Inflammatory macrophage treated with lipopolysaccharide for 1 hour (primary cell): ENCODE data around the gene MEF2C.
A peak's percentile ranks its signal among the peaks of the same experiment; 100 is the strongest.

Source experiments
- DNase-seq, 2 donors: peaks; one replicate each; pipeline ENCODE4 v3.0.0-alpha.2; 2020 to 2022

MEF2C gene

GRCh38 chr5:88685591-88686541 lies 197.1 kb downstream of the MEF2C start:
- DNase-seq, result no peak

GRCh38 chr5:88683506-88684135 lies 199.4 kb downstream of the MEF2C start:
- DNase-seq, result no peak

- no peak for DNase-seq
Observed at GRCh38 chr5:88682881-88683361, 200.1 kb downstream of the MEF2C start.

GRCh38 chr5:88682131-88682530 lies 200.9 kb downstream of the MEF2C start:
- DNase-seq, result no peak

- DNase-seq, result no peak
Observed at GRCh38 chr5:88681211-88681803, 201.7 kb downstream of the MEF2C start.

- peak; percentile 26 to 84 for DNase-seq
Observed at GRCh38 chr5:88680253-88681132, 202.5 kb downstream of the MEF2C start.

GRCh38 chr5:88679638-88680037 lies 203.3 kb downstream of the MEF2C start:
- DNase-seq, result no peak

GRCh38 chr5:88678770-88679381 lies 204.1 kb downstream of the MEF2C start:
- no peak for DNase-seq

GRCh38 chr5:88677943-88678769 lies 204.8 kb downstream of the MEF2C start:
- no peak for DNase-seq

- no peak for DNase-seq
Observed at GRCh38 chr5:88677376-88677895, 205.5 kb downstream of the MEF2C start.

GRCh38 chr5:88676637-88677375 lies 206.2 kb downstream of the MEF2C start:
- no peak for DNase-seq

GRCh38 chr5:88675708-88676636 lies 207.0 kb downstream of the MEF2C start:
- peak in 1 of 2 donors; percentile 6 for DNase-seq

GRCh38 chr5:88675168-88675707 lies 207.7 kb downstream of the MEF2C start:
- no peak for DNase-seq

- DNase-seq, result no peak
Observed at GRCh38 chr5:88674356-88675167, 208.4 kb downstream of the MEF2C start.

- no peak for DNase-seq
Observed at GRCh38 chr5:88673253-88674105, 209.5 kb downstream of the MEF2C start.

GRCh38 chr5:88672644-88673252 lies 210.2 kb downstream of the MEF2C start:
- no peak for DNase-seq
